22Rv1 (cell line): ENCODE data around the gene TNFSF18.

Source experiments
- ZFX ChIP-seq: fragments of 450-650 bp; IDR thresholded peaks from 2 replicates; pipeline ENCODE4 v1.6.1; 2017; ENCODE audit warnings: antibody characterized with exemption, borderline replicate concordance
- TF ChIP-seq, protein P1 (sequence below): fragments of 450-650 bp; IDR thresholded peaks from 2 replicates; pipeline ENCODE4 v1.5.1; 2017; ENCODE audit warnings: mild to moderate bottlenecking

- TF ChIP-seq, protein P1, sequence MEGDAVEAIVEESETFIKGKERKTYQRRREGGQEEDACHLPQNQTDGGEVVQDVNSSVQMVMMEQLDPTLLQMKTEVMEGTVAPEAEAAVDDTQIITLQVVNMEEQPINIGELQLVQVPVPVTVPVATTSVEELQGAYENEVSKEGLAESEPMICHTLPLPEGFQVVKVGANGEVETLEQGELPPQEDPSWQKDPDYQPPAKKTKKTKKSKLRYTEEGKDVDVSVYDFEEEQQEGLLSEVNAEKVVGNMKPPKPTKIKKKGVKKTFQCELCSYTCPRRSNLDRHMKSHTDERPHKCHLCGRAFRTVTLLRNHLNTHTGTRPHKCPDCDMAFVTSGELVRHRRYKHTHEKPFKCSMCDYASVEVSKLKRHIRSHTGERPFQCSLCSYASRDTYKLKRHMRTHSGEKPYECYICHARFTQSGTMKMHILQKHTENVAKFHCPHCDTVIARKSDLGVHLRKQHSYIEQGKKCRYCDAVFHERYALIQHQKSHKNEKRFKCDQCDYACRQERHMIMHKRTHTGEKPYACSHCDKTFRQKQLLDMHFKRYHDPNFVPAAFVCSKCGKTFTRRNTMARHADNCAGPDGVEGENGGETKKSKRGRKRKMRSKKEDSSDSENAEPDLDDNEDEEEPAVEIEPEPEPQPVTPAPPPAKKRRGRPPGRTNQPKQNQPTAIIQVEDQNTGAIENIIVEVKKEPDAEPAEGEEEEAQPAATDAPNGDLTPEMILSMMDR = no peak
- TF ChIP-seq ZFX = no peak
These were observed 1.5 kb downstream of the TNFSF18 start for GRCh38 chr1:173049322-173049633.
